IMR-90 (cell line): Measurements from ENCODE around the gene ENO3. TPM values are rescaled to one million over a fixed set of nuclear protein-coding genes. Genes with fewer than 3 reads are reported as not detected.

Experiments
- ATAC-seq: fragments of 200-7000 bp; cut with Tn5 transposase; 2 replicates; pipeline ENCODE4 v1.9.1; 2020; ENCODE audit warnings: low read depth, mild to moderate bottlenecking, moderate library complexity
- BruUV-seq: library from RNA; stranded (reverse); fragments of 400-500 nt; replicated peaks from 2 replicates; lab custom pipeline; 2021; lab: Mats Ljungman, UMichigan
- CTCF ChIA-PET: fragments of 300-600 bp; formaldehyde crosslinking; extraction: SDS; loops from one replicate; lab custom pipeline; 2021; ENCODE audit warnings: antibody characterized with exemption; lab: Yijun Ruan, JAX
- POLR2A ChIA-PET: fragments of 300-600 bp; sonication (Branson Sonifier 250); formaldehyde crosslinking; loops from one replicate; lab custom pipeline; 2022; ENCODE audit warnings: antibody characterized with exemption; ENCODE audit not compliant: unreplicated experiment; lab: Charles Lee
- DNase-seq: peaks from one replicate; pipeline ENCODE4 v3.0.0; 2013
- H2AFZ ChIP-seq: replicated peaks from 2 replicates; pipeline ENCODE3; 2013; ENCODE audit warnings: low read length, mild to moderate bottlenecking; ENCODE audit not compliant: poor library complexity
- H2AK5ac ChIP-seq: 2 replicates; pipeline ENCODE4 v1.6.1; 2013; ENCODE audit warnings: low read depth, low read length, inconsistent platforms
- H2AK9ac ChIP-seq: replicated peaks from 2 replicates; pipeline ENCODE3; 2013; ENCODE audit warnings: mild to moderate bottlenecking, low read depth, low read length, moderate library complexity; ENCODE audit not compliant: poor library complexity
- H2BK120ac ChIP-seq: 2 replicates; pipeline ENCODE4 v1.6.1; 2013; ENCODE audit warnings: low read depth, low read length, inconsistent platforms
- H2BK15ac ChIP-seq: 3 replicates; pipeline ENCODE4 v1.6.1; 2013; ENCODE audit warnings: low read depth, low read length, inconsistent platforms
- H2BK20ac ChIP-seq: 2 replicates; pipeline ENCODE4 v1.6.1; 2013; ENCODE audit warnings: low read depth, mild to moderate bottlenecking, inconsistent platforms, low read length, moderate library complexity
- H2BK5ac ChIP-seq: 2 replicates; pipeline ENCODE4 v1.6.1; 2013; ENCODE audit warnings: mild to moderate bottlenecking, low read depth, low read length, inconsistent platforms; ENCODE audit not compliant: poor library complexity, severe bottlenecking
- H3K14ac ChIP-seq: replicated peaks from 2 replicates; pipeline ENCODE4 v1.6.1; 2013; ENCODE audit warnings: low read depth, low read length, inconsistent platforms
- H3K18ac ChIP-seq: 2 replicates; pipeline ENCODE4 v1.6.1; 2013; ENCODE audit warnings: low read depth, low read length, control low read depth
- H3K23ac ChIP-seq: 2 replicates; pipeline ENCODE4 v1.6.1; 2013; ENCODE audit warnings: low read depth, low read length, inconsistent platforms
- H3K27ac ChIP-seq: 2 replicates; pipeline ENCODE4 v1.5.1; 2013; ENCODE audit warnings: mild to moderate bottlenecking, control low read depth, low read length; ENCODE audit not compliant: insufficient read depth
- H3K27me3 ChIP-seq: 2 replicates; pipeline ENCODE4 v1.6.1; 2013; ENCODE audit warnings: low read length; ENCODE audit not compliant: control insufficient read depth, insufficient read depth
- H3K36me3 ChIP-seq: 2 replicates; pipeline ENCODE4 v1.6.1; 2013; ENCODE audit warnings: low read length, mixed read lengths; ENCODE audit not compliant: control insufficient read depth, insufficient read depth
- H3K4ac ChIP-seq: 2 replicates; pipeline ENCODE4 v1.6.1; 2013; ENCODE audit warnings: low read depth, low read length, inconsistent platforms
- H3K4me1 ChIP-seq: 2 replicates; pipeline ENCODE4 v1.6.1; 2013; ENCODE audit warnings: low read length, mixed read lengths; ENCODE audit not compliant: control insufficient read depth, insufficient read depth
- H3K4me2 ChIP-seq: 2 replicates; pipeline ENCODE4 v1.6.1; 2013; ENCODE audit warnings: low read depth, mild to moderate bottlenecking, control low read depth, low read length, moderate library complexity
- H3K4me3 ChIP-seq: 2 replicates; pipeline ENCODE4 v1.5.1; 2013; ENCODE audit warnings: low read depth, mild to moderate bottlenecking, control low read depth, low read length, moderate library complexity; ENCODE audit not compliant: insufficient read depth
- H3K56ac ChIP-seq: 2 replicates; pipeline ENCODE4 v1.6.1; 2013; ENCODE audit warnings: low read length, inconsistent platforms; ENCODE audit not compliant: insufficient read depth; ENCODE audit errors: extremely low read depth
- H3K79me1 ChIP-seq, 2 experiments: 2 replicates each; pipeline ENCODE4 v1.6.1; 2013; ENCODE audit warnings: low read length in 2 of 2, inconsistent platforms in 1 of 2, low read depth in 1 of 2
- H3K9ac ChIP-seq: 2 replicates; pipeline ENCODE4 v1.6.1; 2013; ENCODE audit warnings: low read depth, low read length, control low read depth
- H3K9me1 ChIP-seq: 2 replicates; pipeline ENCODE4 v1.6.1; 2013; ENCODE audit warnings: low read length, inconsistent platforms; ENCODE audit not compliant: insufficient read depth
- H3K9me3 ChIP-seq: 2 replicates; pipeline ENCODE4 v1.6.1; 2013; ENCODE audit warnings: low read length; ENCODE audit not compliant: control insufficient read depth, insufficient read depth
- H4K20me1 ChIP-seq: 2 replicates; pipeline ENCODE4 v1.6.1; 2013; ENCODE audit warnings: low read length, inconsistent platforms; ENCODE audit not compliant: insufficient read depth
- H4K5ac ChIP-seq: 2 replicates; pipeline ENCODE4 v1.6.1; 2013; ENCODE audit warnings: mild to moderate bottlenecking, low read depth, low read length, control low read depth
- H4K8ac ChIP-seq, 2 experiments: 2 replicates each; pipeline ENCODE4 v1.6.1; 2013; ENCODE audit warnings: low read depth in 2 of 2, low read length in 2 of 2, control low read depth in 1 of 2, inconsistent platforms in 1 of 2
- H4K91ac ChIP-seq: 2 replicates; pipeline ENCODE4 v1.6.1; 2013; ENCODE audit warnings: low read depth, low read length, inconsistent platforms; ENCODE audit not compliant: insufficient read depth
- BHLHE40 ChIP-seq: fragments of 150-350 bp; IDR thresholded peaks from 2 replicates; pipeline ENCODE4 v1.6.1; 2016; ENCODE audit warnings: mild to moderate bottlenecking, low read depth, low read length
- MAZ ChIP-seq: IDR thresholded peaks from 2 replicates; pipeline ENCODE4 v1.6.1; 2012; ENCODE audit warnings: low read depth, mild to moderate bottlenecking, low read length, improper control_type of control experiment, moderate library complexity, borderline replicate concordance
- RAD21 ChIP-seq: IDR thresholded peaks from 2 replicates; pipeline ENCODE4 v1.6.1; 2012; ENCODE audit warnings: low read length, improper control_type of control experiment
- WGBS, 2 experiments: methylation state at CpG; one replicate each; pipeline versions ENCODE4 v1.1.5 to v1.1.7; 2013; ENCODE audit warnings: missing lambda C conversion rate in 2 of 2; ENCODE audit not compliant: insufficient read length in 1 of 2; ENCODE audit errors: extremely low coverage in 2 of 2; 5-methylcytosine and 5-hydroxymethylcytosine counted together
- dilution Hi-C: fragments of 300-500 bp; cut with HindIII; formaldehyde crosslinking; loops from one replicate; pipeline ENCODE4 v1.14.3; 2018; ENCODE audit warnings: low sequenced_read_pairs; ENCODE audit not compliant: unreplicated experiment
- in situ Hi-C: fragments of 300-500 bp; cut with MboI; formaldehyde crosslinking; loops from 3 replicates; pipeline ENCODE4 v1.14.3; 2019; ENCODE audit warnings: low sequenced_read_pairs, inconsistent platforms, mixed read lengths
- intact Hi-C: fragments of 100-400 bp; cut with micrococcal nuclease; formaldehyde crosslinking; loops from 2 replicates; pipeline ENCODE4 v1.10.0; 2022
- polyA plus RNA-seq, 3 experiments: library from polyadenylated mRNA; depleted of rRNA; stranded (reverse); fragments of >200 nt; gene quantifications; 2 replicates each; pipeline ENCODE4 v1.2.3, GENCODE V29; 2012; ENCODE audit warnings: low replicate concordance in 1 of 3
- total RNA-seq: library from RNA; depleted of rRNA; stranded (reverse); fragments of >200 nt; gene quantifications from 2 replicates; pipeline ENCODE4 v1.2.3, GENCODE V29; 2012

Gene ENO3
- total and polyA plus RNA-seq, 2 of the 4 experiments (the other 2 are of a cell fraction) = 1.4 to 5.1 TPM

GRCh38 chr17:4953451-4953961 is 2.6 kb downstream of the ENO3 start:
- 40% methylated on average over 3 of the region's 14 CpGs; no CpG with 5 or more reads in 1 of the 2 experiments for WGBS, 2 experiments
- Histone ChIP-seq H4K20me1 (peaks cover 2% of the 10 kb centered on the region), H4K8ac (peak overlapping the region; percentile 56 to 91; a peak in 3 of 4 replicates), H3K36me3 (peaks cover 2% of the 10 kb centered on the region), H2AFZ (peak overlapping the region; percentile 84), H3K4ac (peak overlapping the region; percentile 90), H4K91ac (peak overlapping the region; percentile 78), H3K27me3 (no peaks in the 10 kb centered on the region), H2BK120ac (peak overlapping the region; percentile 94), H2BK5ac (peak overlapping the region; percentile 88), H3K14ac (peak overlapping the region; percentile 96), H3K9ac (no peak overlapping the region; the same call in 1 of the 2 replicates), H3K56ac (no peak overlapping the region), H3K9me1 (peaks cover 27% of the 10 kb centered on the region; the same call in 1 of the 2 replicates), H2AK9ac (peak overlapping the region; percentile 89), H2BK15ac (peak overlapping the region; percentile 42; the same call in 1 of the 3 replicates), H3K4me1 (peaks cover 28% of the 10 kb centered on the region), H3K27ac (peak overlapping the region; percentile 79), H3K18ac (peak overlapping the region; percentile 28), H2AK5ac (peak overlapping the region; percentile 86), H4K5ac (peak overlapping the region; percentile 58), H3K4me3 (no peak overlapping the region), H3K4me2 (no peak overlapping the region), H3K79me1 (peaks cover 12 to 27% of the 10 kb centered on the region in 2 experiments; a peak in 3 of 4 replicates), H2BK20ac (peak overlapping the region; percentile 82), H3K9me3 (no peaks in the 10 kb centered on the region), H3K23ac (peak overlapping the region; percentile 54; the same call in 1 of the 2 replicates)
- ATAC-seq (peak; percentile 12), DNase-seq (peak; percentile 76)
- POLR2A ChIA-PET = interaction anchor here (0.7 to 1.2 kb wide), 2 partner anchors 9 to 14 kb away, joined by 3 to 8 read pairs; partner anchors contain the start of gene SPAG7
- intact Hi-C loops = no loop called here
- no TSS peak for BruUV-seq
- in situ Hi-C loops = no loop called here
- CTCF ChIA-PET = interaction anchor here (0.7 kb wide), 1 partner anchor 78 kb away, joined by 3 read pairs; no protein-coding TSS in a partner anchor
- 0 out of 2 replicates have a peak, but pooled peaks have one; percentile 2 for TF ChIP-seq BHLHE40
- TF ChIP-seq RAD21 = no peak
- TF ChIP-seq MAZ = peak; percentile 82
- dilution Hi-C loops = no loop called here
